ENCODE results near the gene PBLD. TPM values are rescaled to one million over a fixed set of nuclear protein-coding genes. Genes with fewer than 3 reads are reported as not detected.

PBLD gene
- total RNA-seq, 1 experiment from 2014 or later, result 4.9 TPM

GRCh38 chr10:68239069-68239468, 93.7 kb downstream of the PBLD start:
- no TSS peak for BruUV-seq (replicated peaks)
- CTCF ChIA-PET, result no interaction called here
- TF ChIP-seq CTCF (conservative IDR thresholded peaks at IDR 0.05; ENCODE audit: low read depth, low read length) (no peak), EZH2 (IDR thresholded peaks at IDR 0.05; ENCODE audit: borderline replicate concordance, low read depth, low read length, poor library complexity, severe bottlenecking) (no peak)
- Histone ChIP-seq H3K27me3 (replicated peaks; ENCODE audit: insufficient read depth, low read depth, low read length, poor library complexity) (no peaks in the 10 kb centered on the region), H3K4me1 (ENCODE audit: insufficient read depth, low read length, poor library complexity, severe bottlenecking) (no peaks in the 10 kb centered on the region), H3K9me3 (ENCODE audit: low read depth, low read length, poor library complexity, severe bottlenecking) (no peaks in the 10 kb centered on the region), H3K4me3 (ENCODE audit: low read depth, low read length, poor library complexity, severe bottlenecking) (no peak overlapping the region), H3K27ac (ENCODE audit: low read depth, low read length, poor library complexity, severe bottlenecking) (no peak overlapping the region), H3K36me3 (ENCODE audit: insufficient read depth, low read length, poor library complexity, severe bottlenecking) (no peaks in the 10 kb centered on the region)
- POLR2A ChIA-PET (ENCODE audit: low non-redundant PET), result no interaction called here
- intact Hi-C loops (cut with micrococcal nuclease; ENCODE audit: unreplicated experiment), result no loop called here
- DNase-seq (ENCODE audit: low spot score), result no peak

GRCh38 chr10:68238371-68238770, 94.4 kb downstream of the PBLD start:
- Histone ChIP-seq H3K27ac (ENCODE audit: low read depth, low read length, poor library complexity, severe bottlenecking) (no peak overlapping the region), H3K27me3 (replicated peaks; ENCODE audit: insufficient read depth, low read depth, low read length, poor library complexity) (no peaks in the 10 kb centered on the region), H3K4me3 (ENCODE audit: low read depth, low read length, poor library complexity, severe bottlenecking) (no peak overlapping the region), H3K36me3 (ENCODE audit: insufficient read depth, low read length, poor library complexity, severe bottlenecking) (no peaks in the 10 kb centered on the region), H3K9me3 (ENCODE audit: low read depth, low read length, poor library complexity, severe bottlenecking) (no peaks in the 10 kb centered on the region), H3K4me1 (ENCODE audit: insufficient read depth, low read length, poor library complexity, severe bottlenecking) (no peaks in the 10 kb centered on the region)
- BruUV-seq (replicated peaks), result no TSS peak
- no peak for DNase-seq (ENCODE audit: low spot score)
- POLR2A ChIA-PET (ENCODE audit: low non-redundant PET), result no interaction called here
- TF ChIP-seq EZH2 (IDR thresholded peaks at IDR 0.05; ENCODE audit: borderline replicate concordance, low read depth, low read length, poor library complexity, severe bottlenecking) (no peak), CTCF (conservative IDR thresholded peaks at IDR 0.05; ENCODE audit: low read depth, low read length) (no peak)
- CTCF ChIA-PET, result no interaction called here
- intact Hi-C loops (cut with micrococcal nuclease; ENCODE audit: unreplicated experiment), result no loop called here

- Histone ChIP-seq H3K4me3 (ENCODE audit: low read depth, low read length, poor library complexity, severe bottlenecking) (no peak overlapping the region), H3K9me3 (ENCODE audit: low read depth, low read length, poor library complexity, severe bottlenecking) (no peaks in the 10 kb centered on the region), H3K36me3 (ENCODE audit: insufficient read depth, low read length, poor library complexity, severe bottlenecking) (no peaks in the 10 kb centered on the region), H3K27me3 (replicated peaks; ENCODE audit: insufficient read depth, low read depth, low read length, poor library complexity) (no peaks in the 10 kb centered on the region), H3K27ac (ENCODE audit: low read depth, low read length, poor library complexity, severe bottlenecking) (no peak overlapping the region), H3K4me1 (ENCODE audit: insufficient read depth, low read length, poor library complexity, severe bottlenecking) (no peaks in the 10 kb centered on the region)
- no TSS peak for BruUV-seq (replicated peaks)
- CTCF ChIA-PET, result no interaction called here
- DNase-seq (ENCODE audit: low spot score), result no peak
- TF ChIP-seq CTCF (conservative IDR thresholded peaks at IDR 0.05; ENCODE audit: low read depth, low read length), result no peak
- no peak for TF ChIP-seq EZH2 (IDR thresholded peaks at IDR 0.05; ENCODE audit: borderline replicate concordance, low read depth, low read length, poor library complexity, severe bottlenecking)
- POLR2A ChIA-PET (ENCODE audit: low non-redundant PET), result no interaction called here
- intact Hi-C loops (cut with micrococcal nuclease; ENCODE audit: unreplicated experiment), result no loop called here
Observed at GRCh38 chr10:68237173-68237572, 95.6 kb downstream of the PBLD start.

Data from A673 (cell line).